OCI-LY1 (cell line): ENCODE data around the gene RIPPLY2.

ENCODE experiments used
- CTCF ChIP-seq: fragments of 200-600 bp; sonication (generic), shearing (Covaris generic); IDR thresholded peaks from 2 replicates; pipeline ENCODE4 v1.5.1; 2017; ENCODE audit warnings: mild to moderate bottlenecking, antibody characterized with exemption, low read length, moderate library complexity, mixed read lengths
- EZH2 ChIP-seq: fragments of 200-600 bp; sonication (generic), shearing (Covaris generic); IDR thresholded peaks from 2 replicates; pipeline ENCODE4 v1.8.0; 2017; ENCODE audit warnings: borderline replicate concordance, mixed run types, mild to moderate bottlenecking, antibody characterized with exemption, low read length, moderate library complexity, mixed read lengths

DNA sequence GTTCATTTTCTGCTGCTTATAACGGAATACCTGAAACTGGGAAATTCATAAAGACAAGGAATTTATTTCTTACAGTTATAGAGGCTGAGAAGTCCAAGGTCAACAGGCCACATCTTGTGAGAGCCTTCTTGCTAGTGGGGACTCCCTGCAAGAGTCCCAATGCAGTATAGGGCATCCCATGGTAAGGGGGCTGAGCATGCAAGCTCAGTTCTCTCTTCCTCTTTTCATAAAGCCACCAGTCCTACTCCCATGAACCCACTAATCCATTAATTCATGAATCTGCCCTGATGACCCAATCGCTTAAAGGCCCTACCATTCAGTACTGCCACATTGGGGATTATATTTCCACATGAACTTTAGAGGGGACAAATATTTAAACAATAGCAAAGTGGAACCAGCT lies 32.8 kb downstream of the RIPPLY2 start:
- no peak for TF ChIP-seq EZH2
- no peak for TF ChIP-seq CTCF
